GM23338 (cell line): ENCODE measurements around the gene PROSER2. TPM values are rescaled to one million over a fixed set of nuclear protein-coding genes. Genes with fewer than 3 reads are reported as not detected.

Source experiments
- ATAC-seq: fragments of 200-7000 bp; cut with Tn5 transposase; 3 replicates; pipeline ENCODE4 v1.9.1; 2020
- DNase-seq: peaks from one replicate; pipeline ENCODE4 v3.0.0-alpha.2; 2015; ENCODE audit warnings: low spot score
- H2AFZ ChIP-seq: fragments of 200-600 bp; sonication (generic); 2 replicates; pipeline ENCODE4 v1.8.0; 2016; ENCODE audit warnings: antibody characterized with exemption, mild to moderate bottlenecking, moderate library complexity
- H3F3A ChIP-seq: fragments of 200-600 bp; sonication (generic); replicated peaks from 2 replicates; pipeline ENCODE4 v1.8.0; 2017; ENCODE audit warnings: antibody characterized with exemption, mixed run types, low read depth
- H3K27ac ChIP-seq: fragments of 200-600 bp; sonication (generic); 2 replicates; pipeline ENCODE4 v1.6.1; 2016; ENCODE audit warnings: low read depth
- H3K27me3 ChIP-seq: fragments of 200-600 bp; sonication (generic); 2 replicates; pipeline ENCODE4 v1.8.0; 2016; ENCODE audit warnings: mild to moderate bottlenecking, mixed run types, moderate library complexity; ENCODE audit not compliant: insufficient read depth
- H3K36me3 ChIP-seq: fragments of 200-600 bp; sonication (generic); 2 replicates; pipeline ENCODE4 v1.8.0; 2016; ENCODE audit warnings: mild to moderate bottlenecking; ENCODE audit not compliant: insufficient read depth
- H3K4me1 ChIP-seq: fragments of 200-600 bp; sonication (generic); 2 replicates; pipeline ENCODE4 v1.8.0; 2016; ENCODE audit warnings: mild to moderate bottlenecking, moderate library complexity; ENCODE audit not compliant: insufficient read depth
- H3K4me2 ChIP-seq: fragments of 200-600 bp; sonication (generic); 2 replicates; pipeline ENCODE4 v1.7.1; 2017; ENCODE audit warnings: mixed run types
- H3K4me3 ChIP-seq: fragments of 200-600 bp; sonication (generic); 2 replicates; pipeline ENCODE4 v1.6.1; 2016; ENCODE audit warnings: mixed run types
- H3K79me2 ChIP-seq: fragments of 200-600 bp; sonication (generic); replicated peaks from 2 replicates; pipeline ENCODE4 v1.8.0; 2017; ENCODE audit warnings: mild to moderate bottlenecking; ENCODE audit not compliant: insufficient read depth
- H3K9me2 ChIP-seq: fragments of 200-600 bp; sonication (generic); 2 replicates; pipeline ENCODE4 v1.8.0; 2017; ENCODE audit not compliant: insufficient read depth
- H4K20me1 ChIP-seq: fragments of 200-600 bp; sonication (generic); replicated peaks from 2 replicates; pipeline ENCODE4 v1.8.0; 2017; ENCODE audit warnings: mild to moderate bottlenecking; ENCODE audit not compliant: insufficient read depth
- H3K27ac Mint-ChIP-seq: 2 replicates; pipeline ENCODE4 v1.8.0; 2020; ENCODE audit warnings: inconsistent platforms, mild to moderate bottlenecking, moderate library complexity, mixed read lengths
- H3K27me3 Mint-ChIP-seq: 3 replicates; pipeline ENCODE4 v1.8.0; 2022; ENCODE audit warnings: low read depth, mild to moderate bottlenecking, moderate library complexity, mixed read lengths, inconsistent platforms; ENCODE audit not compliant: insufficient read depth, poor library complexity
- H3K36me3 Mint-ChIP-seq: 3 replicates; pipeline ENCODE4 v1.8.0; 2021; ENCODE audit warnings: low read depth, mild to moderate bottlenecking, inconsistent platforms, moderate library complexity, mixed read lengths
- H3K4me1 Mint-ChIP-seq: 3 replicates; pipeline ENCODE4 v1.8.0; 2020; ENCODE audit warnings: mild to moderate bottlenecking, inconsistent platforms, mixed read lengths
- H3K4me3 Mint-ChIP-seq: 3 replicates; pipeline ENCODE4 v1.8.0; 2021; ENCODE audit warnings: moderate library complexity, mild to moderate bottlenecking, inconsistent platforms, mixed read lengths
- H3K9me3 Mint-ChIP-seq: 3 replicates; pipeline ENCODE4 v1.8.0; 2020; ENCODE audit warnings: moderate library complexity, mild to moderate bottlenecking, inconsistent platforms, mixed read lengths
- CREB1 ChIP-seq: fragments of 250-450 bp; sonication (Bioruptor Pico); IDR thresholded peaks from 2 replicates; pipeline ENCODE4 v1.5.0; 2020; ENCODE audit warnings: low read depth, mild to moderate bottlenecking, moderate library complexity
- ETS1 ChIP-seq: IDR thresholded peaks from 2 replicates; pipeline ENCODE4 v1.6.1; 2016; ENCODE audit warnings: antibody characterized with exemption
- EZH2 ChIP-seq: fragments of 200-600 bp; sonication (generic); IDR thresholded peaks from one replicate; pipeline ENCODE4 v1.8.0; 2017; ENCODE audit warnings: antibody characterized with exemption, mild to moderate bottlenecking, low read depth; ENCODE audit not compliant: unreplicated experiment
- EZH2phosphoT487 ChIP-seq: fragments of 200-600 bp; sonication (generic); IDR thresholded peaks from one replicate; pipeline ENCODE4 v1.8.1; 2018; ENCODE audit warnings: antibody characterized with exemption; ENCODE audit not compliant: unreplicated experiment
- NANOG ChIP-seq: IDR thresholded peaks from 2 replicates; pipeline ENCODE4 v1.6.1; 2016; ENCODE audit warnings: antibody characterized with exemption, borderline replicate concordance
- ZNF114 ChIP-seq: fragments of 250-450 bp; sonication (Bioruptor Pico); IDR thresholded peaks from 2 replicates; pipeline ENCODE4 v1.5.0; 2020; ENCODE audit warnings: mild to moderate bottlenecking, moderate library complexity
- ZNF462 ChIP-seq: fragments of 250-450 bp; sonication (Bioruptor Pico); IDR thresholded peaks from 2 replicates; pipeline ENCODE4 v1.5.0; 2020; ENCODE audit warnings: mild to moderate bottlenecking, moderate library complexity
- polyA plus RNA-seq: library from polyadenylated mRNA; unstranded; fragments of >200 nt; fragmentation: Nextera tagmentation; extraction: Ambion mirVana; gene quantifications from 2 replicates; pipeline ENCODE4 v1.2.1, GENCODE V29; 2016
- total RNA-seq: library from RNA; depleted of rRNA; stranded (reverse); fragments of >200 nt; shearing (Covaris generic); gene quantifications from 2 replicates; pipeline ENCODE4 v1.2.3, GENCODE V29; 2014
- TF ChIP-seq, protein P1 (sequence below): IDR thresholded peaks from one replicate; pipeline ENCODE4 v1.6.1; 2018; ENCODE audit warnings: antibody characterized with exemption; ENCODE audit not compliant: unreplicated experiment

Gene PROSER2
- total and polyA plus RNA-seq, 2 experiments from 2014 or later, result 4.2 to 10.8 TPM

GRCh38 chr10:11794566-11794965, 28.6 kb upstream of the PROSER2 start (continued):
- TF ChIP-seq EZH2 (no peak), NANOG (no peak), ZNF114 (CRISPR knock-in tag) (no peak), ETS1 (no peak)

DNA sequence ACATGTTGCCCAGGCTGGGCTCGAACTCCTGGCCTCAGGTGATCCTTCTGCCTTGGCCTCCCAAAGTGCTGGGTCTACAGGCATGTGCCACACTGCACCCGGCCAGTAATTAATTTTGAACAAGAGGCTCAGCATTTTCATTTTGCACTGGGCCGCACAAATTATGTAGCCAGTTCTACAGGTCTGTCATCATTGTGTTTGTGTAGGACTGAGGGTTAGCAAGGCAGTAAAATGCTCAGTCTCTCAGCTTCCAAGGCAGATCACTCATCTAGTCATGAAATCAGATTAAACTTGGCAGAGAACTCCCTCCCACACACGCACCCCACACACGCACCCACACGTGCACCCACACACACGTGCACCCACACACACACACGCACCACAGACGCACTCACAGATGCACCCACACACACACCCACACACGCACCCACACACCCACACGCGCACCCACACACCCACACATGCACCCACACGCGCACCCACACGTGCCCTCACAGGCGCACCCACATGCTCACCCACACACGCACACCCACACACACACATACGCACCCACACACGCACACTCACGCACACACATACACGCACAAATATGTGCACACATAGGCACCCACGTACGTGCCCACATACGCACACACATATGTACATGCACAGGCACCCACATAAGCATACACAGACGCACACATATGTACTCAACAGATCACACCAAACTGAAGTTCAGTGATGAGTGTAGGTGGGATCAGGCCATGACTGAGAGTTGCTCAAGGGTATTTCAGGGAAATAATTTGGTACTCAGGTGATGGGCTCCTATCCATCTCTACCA, 27.8 kb upstream of the PROSER2 start:
- DNase-seq (no peak), ATAC-seq (no peak)
- no peak overlapping the region for H3K4me2 ChIP-seq
- no peaks in the 10 kb centered on the region for H3K27me3 ChIP-seq
- H3K79me2 ChIP-seq, result no peaks in the 10 kb centered on the region
- no peak for TF ChIP-seq EZH2
- no peak for TF ChIP-seq EZH2phosphoT487
- TF ChIP-seq ZNF462, result no peak
- no peak for TF ChIP-seq ZNF114 (CRISPR knock-in tag)
- TF ChIP-seq CREB1 (CRISPR knock-in tag), result no peak
- TF ChIP-seq, protein P1, sequence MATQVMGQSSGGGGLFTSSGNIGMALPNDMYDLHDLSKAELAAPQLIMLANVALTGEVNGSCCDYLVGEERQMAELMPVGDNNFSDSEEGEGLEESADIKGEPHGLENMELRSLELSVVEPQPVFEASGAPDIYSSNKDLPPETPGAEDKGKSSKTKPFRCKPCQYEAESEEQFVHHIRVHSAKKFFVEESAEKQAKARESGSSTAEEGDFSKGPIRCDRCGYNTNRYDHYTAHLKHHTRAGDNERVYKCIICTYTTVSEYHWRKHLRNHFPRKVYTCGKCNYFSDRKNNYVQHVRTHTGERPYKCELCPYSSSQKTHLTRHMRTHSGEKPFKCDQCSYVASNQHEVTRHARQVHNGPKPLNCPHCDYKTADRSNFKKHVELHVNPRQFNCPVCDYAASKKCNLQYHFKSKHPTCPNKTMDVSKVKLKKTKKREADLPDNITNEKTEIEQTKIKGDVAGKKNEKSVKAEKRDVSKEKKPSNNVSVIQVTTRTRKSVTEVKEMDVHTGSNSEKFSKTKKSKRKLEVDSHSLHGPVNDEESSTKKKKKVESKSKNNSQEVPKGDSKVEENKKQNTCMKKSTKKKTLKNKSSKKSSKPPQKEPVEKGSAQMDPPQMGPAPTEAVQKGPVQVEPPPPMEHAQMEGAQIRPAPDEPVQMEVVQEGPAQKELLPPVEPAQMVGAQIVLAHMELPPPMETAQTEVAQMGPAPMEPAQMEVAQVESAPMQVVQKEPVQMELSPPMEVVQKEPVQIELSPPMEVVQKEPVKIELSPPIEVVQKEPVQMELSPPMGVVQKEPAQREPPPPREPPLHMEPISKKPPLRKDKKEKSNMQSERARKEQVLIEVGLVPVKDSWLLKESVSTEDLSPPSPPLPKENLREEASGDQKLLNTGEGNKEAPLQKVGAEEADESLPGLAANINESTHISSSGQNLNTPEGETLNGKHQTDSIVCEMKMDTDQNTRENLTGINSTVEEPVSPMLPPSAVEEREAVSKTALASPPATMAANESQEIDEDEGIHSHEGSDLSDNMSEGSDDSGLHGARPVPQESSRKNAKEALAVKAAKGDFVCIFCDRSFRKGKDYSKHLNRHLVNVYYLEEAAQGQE, result no peak
- TF ChIP-seq ETS1, result no peak
- no peaks in the 10 kb centered on the region for H3K4me1 ChIP-seq
- H3F3A ChIP-seq, result no peaks in the 10 kb centered on the region
- Mint-ChIP-seq H3K27ac (no peak overlapping the region), H3K36me3 (peaks cover 6% of the 10 kb centered on the region; the same call in 2 of the 3 replicates), H3K4me3 (no peak overlapping the region), H3K4me1 (peaks cover 19% of the 10 kb centered on the region), H3K9me3 (peaks cover 6% of the 10 kb centered on the region), H3K27me3 (peaks cover 5% of the 10 kb centered on the region)
- H3K36me3 ChIP-seq, result no peaks in the 10 kb centered on the region; the same call in 1 of the 2 replicates
- no peak overlapping the region for H3K4me3 ChIP-seq
- no peaks in the 10 kb centered on the region for H3K9me2 ChIP-seq
- no peak overlapping the region for H3K27ac ChIP-seq
- H4K20me1 ChIP-seq, result no peaks in the 10 kb centered on the region
- H2AFZ ChIP-seq, result no peak overlapping the region
